ENCODE data around the gene MINDY2. TPM values are rescaled to one million over a fixed set of nuclear protein-coding genes. Genes with fewer than 3 reads are reported as not detected.

Gene MINDY2
- total and polyA plus RNA-seq, 9 of the 15 experiments (the other 6 are each of a cell fraction or from before 2014, with no cell fraction given): 2.4 to 15.3 (median 7.2) TPM

- no TSS peak for BruUV-seq (replicated peaks)
- H3K4me1 ChIP-seq (replicated peaks in 1 of 2; ENCODE audit: control insufficient read depth in 2 of 2, insufficient read depth in 2 of 2, low read length in 2 of 2): peaks cover 3 to 16% of the 10 kb centered on the region in 2 experiments; a peak in 3 of 5 replicates
- CTCF ChIA-PET (ENCODE audit: low intra/inter-chr PET ratio): no interaction called here
- in situ Hi-C loops (cut with MboI) (no loop called here), intact Hi-C loops (cut with micrococcal nuclease) (no loop called here)
- no peak overlapping the region for H3K4me3 ChIP-seq
- H3K27ac ChIP-seq (ENCODE audit: extremely low read depth, low read depth, low read length): no peak overlapping the region
- H3K9me3 ChIP-seq (replicated peaks; ENCODE audit: control insufficient read depth, insufficient read depth, low read depth, low read length): no peaks in the 10 kb centered on the region
- 0 out of 4 replicates have a peak overlapping the region, but pooled peaks of 1 of the 2 experiments have one; percentile 2 for H3K9ac ChIP-seq (ENCODE audit: insufficient read depth in 1 of 2, low read depth in 2 of 2, low read length in 2 of 2)
- DNase-seq (ENCODE audit: extremely low read depth in 1 of 4, low spot score in 3 of 4): peak; percentile 15 to 40 (median 18)
- no peak overlapping the region for H3K4me2 ChIP-seq (ENCODE audit: insufficient read depth, low read length)
- 45% methylated on average over 5 of the region's 5 CpGs for WGBS (ENCODE audit: insufficient coverage, low coverage, missing lambda C conversion rate)
- peaks cover 6% of the 10 kb centered on the region; the same call in 2 of the 3 replicates for H3K36me3 ChIP-seq (ENCODE audit: control insufficient read depth, insufficient read depth, low read length)
- H2AFZ ChIP-seq (ENCODE audit: low read depth, low read length): no peak overlapping the region
- peak; percentile 62 for ATAC-seq
- POLR2A ChIA-PET: interaction anchor here (0.7 to 1.0 kb wide), 2 partner anchors 13 to 14 kb away, joined by 3 to 4 read pairs; no protein-coding TSS in a partner anchor
- no peaks in the 10 kb centered on the region for H3K27me3 ChIP-seq (ENCODE audit: control insufficient read depth in 2 of 2, insufficient read depth in 2 of 2, low read length in 2 of 2)
- peak; percentile 64 for FAIRE-seq
- peaks cover 25% of the 10 kb centered on the region for H4K20me1 ChIP-seq (replicated peaks; ENCODE audit: control insufficient read depth, insufficient read depth, low read length)
- H3K79me2 ChIP-seq (ENCODE audit: control insufficient read depth, insufficient read depth, low read length): peaks cover 99% of the 10 kb centered on the region
- TF ChIP-seq TEAD1 (CRISPR knock-in tag; IDR thresholded peaks at IDR 0.05) (0 out of 4 replicates have a peak, but pooled peaks of 1 of the 2 experiments have one; percentile 42), FOSL1 (tag; conservative IDR thresholded peaks at IDR 0.05) (peak; percentile 38; the same call in 1 of the 2 replicates), SMARCC2 (IDR thresholded peaks at IDR 0.05; ENCODE audit: low read depth) (no peak), JUND (IDR thresholded peaks at IDR 0.05; ENCODE audit: borderline replicate concordance, low read depth, low read length) (0 out of 2 replicates have a peak, but pooled peaks have one; percentile 12), JUND (tag; IDR thresholded peaks at IDR 0.05; ENCODE audit: borderline replicate concordance, low read depth, low read length) (no peak), ZNF75A (CRISPR knock-in tag; IDR thresholded peaks at IDR 0.05) (peak; percentile 89), CREB5 (CRISPR knock-in tag; IDR thresholded peaks at IDR 0.05) (no peak)
- TF ChIP-seq, protein P1, sequence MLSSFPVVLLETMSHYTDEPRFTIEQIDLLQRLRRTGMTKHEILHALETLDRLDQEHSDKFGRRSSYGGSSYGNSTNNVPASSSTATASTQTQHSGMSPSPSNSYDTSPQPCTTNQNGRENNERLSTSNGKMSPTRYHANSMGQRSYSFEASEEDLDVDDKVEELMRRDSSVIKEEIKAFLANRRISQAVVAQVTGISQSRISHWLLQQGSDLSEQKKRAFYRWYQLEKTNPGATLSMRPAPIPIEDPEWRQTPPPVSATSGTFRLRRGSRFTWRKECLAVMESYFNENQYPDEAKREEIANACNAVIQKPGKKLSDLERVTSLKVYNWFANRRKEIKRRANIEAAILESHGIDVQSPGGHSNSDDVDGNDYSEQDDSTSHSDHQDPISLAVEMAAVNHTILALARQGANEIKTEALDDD (IDR thresholded peaks at IDR 0.05): 0 out of 2 replicates have a peak, but pooled peaks have one; percentile 14
- H3K9me1 ChIP-seq (ENCODE audit: control insufficient read depth, insufficient read depth, low read length): no peaks in the 10 kb centered on the region
These were observed 39.2 kb upstream of the MINDY2 start for GRCh38 chr15:58731756-58732535.

All from K562 (cell line).